SU-DHL-6 (cell line): Measurements from ENCODE around the gene KIF3B.
"Not testable (repeated sequence)": the region's sequence is repeated elsewhere in the genome, so short reads cannot be mapped to it uniquely, and the experiment has no call there.

Source experiments
- H2AFZ ChIP-seq: fragments of 200-600 bp; sonication (generic); 2 replicates; pipeline ENCODE4 v1.6.1; 2014; ENCODE audit warnings: low read depth, mild to moderate bottlenecking, moderate library complexity, mixed read lengths, antibody characterized with exemption, low read length; ENCODE audit not compliant: severe bottlenecking
- H3F3A ChIP-seq: fragments of 200-600 bp; shearing (Covaris generic); 2 replicates; pipeline ENCODE4 v1.6.0; 2016; ENCODE audit warnings: antibody characterized with exemption, mild to moderate bottlenecking; ENCODE audit not compliant: insufficient read depth
- H3K27ac ChIP-seq: fragments of 200-600 bp; sonication (generic); 2 replicates; pipeline ENCODE4 v1.5.1; 2016; ENCODE audit warnings: low read depth, mild to moderate bottlenecking, low read length, moderate library complexity, mixed read lengths
- H3K27me3 ChIP-seq: fragments of 200-600 bp; sonication (generic), shearing (Covaris generic); 2 replicates; pipeline ENCODE4 v1.6.0; 2014; ENCODE audit warnings: mild to moderate bottlenecking, low read length
- H3K36me3 ChIP-seq: fragments of 200-600 bp; sonication (generic); 2 replicates; pipeline ENCODE4 v1.6.1; 2014; ENCODE audit warnings: mild to moderate bottlenecking, low read length, mixed read lengths
- H3K4me2 ChIP-seq: fragments of 300-600, 200-600 bp; shearing (Covaris generic), sonication (generic); 2 replicates; pipeline ENCODE4 v1.6.0; 2014; ENCODE audit warnings: low read length, low read depth, mild to moderate bottlenecking; ENCODE audit not compliant: poor library complexity, severe bottlenecking
- H3K4me3 ChIP-seq: fragments of 200-600 bp; sonication (generic); 2 replicates; pipeline ENCODE4 v1.5.1; 2014; ENCODE audit warnings: antibody characterized with exemption, low read length, mild to moderate bottlenecking, mixed read lengths; ENCODE audit not compliant: insufficient read depth, poor library complexity, severe bottlenecking
- H3K79me2 ChIP-seq: fragments of 200-600 bp; sonication (generic); 2 replicates; pipeline ENCODE4 v1.6.1; 2014; ENCODE audit warnings: mild to moderate bottlenecking, low read length, moderate library complexity; ENCODE audit not compliant: insufficient read depth
- H3K9ac ChIP-seq: fragments of 200-600 bp; sonication (generic); 2 replicates; pipeline ENCODE4 v1.7.0; 2014; ENCODE audit warnings: mild to moderate bottlenecking, low read length
- H3K9me2 ChIP-seq: fragments of 200-600 bp; sonication (generic); replicated peaks from 2 replicates; pipeline ENCODE4 v1.6.1; 2014; ENCODE audit warnings: low read length; ENCODE audit not compliant: insufficient read depth
- H3K9me3 ChIP-seq: fragments of 200-600 bp; sonication (generic); 2 replicates; pipeline ENCODE4 v1.6.1; 2014; ENCODE audit warnings: low read length, mixed read lengths; ENCODE audit not compliant: insufficient read depth
- H4K20me1 ChIP-seq: fragments of 200-600 bp; sonication (generic); 2 replicates; pipeline ENCODE4 v1.6.1; 2014; ENCODE audit warnings: low read depth, mild to moderate bottlenecking, antibody characterized with exemption, low read length, moderate library complexity, mixed read lengths
- EZH2phosphoT487 ChIP-seq: fragments of 200-600 bp; sonication (generic), shearing (Covaris generic); conservative IDR thresholded peaks from 2 replicates; pipeline ENCODE4 v1.6.1; 2018; ENCODE audit warnings: mild to moderate bottlenecking, antibody characterized with exemption, low read length, moderate library complexity, mixed read lengths
- TF ChIP-seq, protein P1 (sequence below): fragments of 200-600 bp; sonication (generic); IDR thresholded peaks from one replicate; pipeline ENCODE4 v1.5.1; 2017; ENCODE audit warnings: antibody characterized with exemption, mild to moderate bottlenecking, low read length, moderate library complexity; ENCODE audit not compliant: insufficient read depth, poor library complexity, severe bottlenecking

Gene KIF3B

DNA sequence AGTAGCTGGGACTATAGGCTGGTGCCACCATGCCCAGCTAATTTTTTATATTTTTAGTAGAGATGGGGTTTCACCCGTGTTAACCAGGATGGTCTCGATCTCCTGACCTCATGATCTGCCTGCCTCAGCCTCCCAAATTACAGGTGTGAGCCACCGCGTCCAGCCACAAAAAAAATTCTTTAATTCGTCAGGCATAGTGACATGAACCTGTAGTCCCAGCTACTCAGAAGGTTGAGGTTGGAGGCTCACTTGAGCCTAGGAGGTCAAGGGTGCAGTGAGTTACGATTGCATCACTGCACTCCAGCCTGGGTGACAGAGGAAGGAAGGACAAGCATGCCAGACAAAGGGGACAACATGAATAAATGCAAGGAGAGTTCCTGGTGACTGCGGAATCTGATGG, 61.2 kb downstream of the KIF3B start:
- Histone ChIP-seq H3F3A (no peaks in the 10 kb centered on the region), H3K36me3 (no peaks in the 10 kb centered on the region), H3K27ac (no peak overlapping the region), H3K79me2 (no peaks in the 10 kb centered on the region), H3K9me3 (no peaks in the 10 kb centered on the region), H3K4me2 (no peak overlapping the region), H3K27me3 (no peaks in the 10 kb centered on the region), H3K4me3 (no peak overlapping the region), H2AFZ (no peak overlapping the region), H3K9ac (no peak overlapping the region), H4K20me1 (no peaks in the 10 kb centered on the region), H3K9me2 (no peaks in the 10 kb centered on the region)
- TF ChIP-seq, protein P1, sequence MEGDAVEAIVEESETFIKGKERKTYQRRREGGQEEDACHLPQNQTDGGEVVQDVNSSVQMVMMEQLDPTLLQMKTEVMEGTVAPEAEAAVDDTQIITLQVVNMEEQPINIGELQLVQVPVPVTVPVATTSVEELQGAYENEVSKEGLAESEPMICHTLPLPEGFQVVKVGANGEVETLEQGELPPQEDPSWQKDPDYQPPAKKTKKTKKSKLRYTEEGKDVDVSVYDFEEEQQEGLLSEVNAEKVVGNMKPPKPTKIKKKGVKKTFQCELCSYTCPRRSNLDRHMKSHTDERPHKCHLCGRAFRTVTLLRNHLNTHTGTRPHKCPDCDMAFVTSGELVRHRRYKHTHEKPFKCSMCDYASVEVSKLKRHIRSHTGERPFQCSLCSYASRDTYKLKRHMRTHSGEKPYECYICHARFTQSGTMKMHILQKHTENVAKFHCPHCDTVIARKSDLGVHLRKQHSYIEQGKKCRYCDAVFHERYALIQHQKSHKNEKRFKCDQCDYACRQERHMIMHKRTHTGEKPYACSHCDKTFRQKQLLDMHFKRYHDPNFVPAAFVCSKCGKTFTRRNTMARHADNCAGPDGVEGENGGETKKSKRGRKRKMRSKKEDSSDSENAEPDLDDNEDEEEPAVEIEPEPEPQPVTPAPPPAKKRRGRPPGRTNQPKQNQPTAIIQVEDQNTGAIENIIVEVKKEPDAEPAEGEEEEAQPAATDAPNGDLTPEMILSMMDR, result no peak
- no peak for TF ChIP-seq EZH2phosphoT487

DNA sequence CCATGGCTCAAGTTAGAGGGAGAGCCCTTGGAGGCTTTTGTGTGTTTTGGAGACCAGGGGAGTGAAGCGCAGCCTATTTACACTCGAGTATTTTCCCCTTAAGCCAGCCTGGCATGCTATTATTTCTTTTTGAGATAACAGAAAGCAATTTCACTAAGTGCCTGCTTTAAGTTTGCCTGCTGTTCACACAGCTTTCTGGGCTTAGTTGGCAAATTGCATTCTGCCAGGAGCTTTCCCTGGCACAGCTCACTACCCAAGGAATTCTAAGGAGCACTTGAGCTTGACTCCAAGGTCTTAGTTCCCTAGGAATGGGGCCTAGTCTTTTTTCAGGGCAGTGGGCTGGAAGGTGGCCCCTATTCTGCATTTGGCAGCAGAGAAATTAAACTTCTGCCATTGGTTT, 61.7 kb downstream of the KIF3B start:
- no peak overlapping the region for H3K27ac ChIP-seq
- H3K9me3 ChIP-seq, result no peaks in the 10 kb centered on the region

DNA sequence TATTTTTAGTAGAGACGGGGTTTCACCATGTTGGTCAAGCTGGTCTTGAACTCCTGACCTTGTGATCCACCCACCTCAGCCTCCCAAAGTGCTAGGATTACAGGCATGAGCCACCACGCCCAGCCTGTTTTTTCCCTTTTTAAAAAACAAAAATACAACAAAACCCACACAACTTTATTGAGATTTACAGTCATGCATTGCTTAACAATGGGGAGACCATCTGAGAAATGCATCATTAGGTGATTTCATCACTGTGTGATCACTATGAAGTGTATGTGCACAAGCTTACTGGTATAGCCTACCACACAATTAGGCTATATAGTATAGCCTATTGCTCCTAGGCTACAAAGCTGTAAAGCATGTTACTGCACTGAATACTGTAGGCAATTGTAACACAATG, 63.6 kb downstream of the KIF3B start:
- H3K79me2 ChIP-seq, H3K9ac ChIP-seq, H2AFZ ChIP-seq, H3K27ac ChIP-seq, H3K4me3 ChIP-seq, H3K27me3 ChIP-seq, H3K4me2 ChIP-seq, H3K9me2 ChIP-seq, H4K20me1 ChIP-seq, H3F3A ChIP-seq, H3K36me3 ChIP-seq, H3K9me3 ChIP-seq: not testable (repeated sequence)

More for the DNA sequence above, 61.7 kb downstream of the KIF3B start:
- Histone ChIP-seq H3K36me3 (no peaks in the 10 kb centered on the region), H3F3A (no peaks in the 10 kb centered on the region), H3K4me3 (no peak overlapping the region), H3K79me2 (no peaks in the 10 kb centered on the region), H2AFZ (no peak overlapping the region), H3K9me2 (no peaks in the 10 kb centered on the region), H4K20me1 (no peaks in the 10 kb centered on the region), H3K27me3 (no peaks in the 10 kb centered on the region), H3K4me2 (no peak overlapping the region), H3K9ac (no peak overlapping the region)
- TF ChIP-seq EZH2phosphoT487, result no peak
- TF ChIP-seq, protein P1, result no peak

DNA sequence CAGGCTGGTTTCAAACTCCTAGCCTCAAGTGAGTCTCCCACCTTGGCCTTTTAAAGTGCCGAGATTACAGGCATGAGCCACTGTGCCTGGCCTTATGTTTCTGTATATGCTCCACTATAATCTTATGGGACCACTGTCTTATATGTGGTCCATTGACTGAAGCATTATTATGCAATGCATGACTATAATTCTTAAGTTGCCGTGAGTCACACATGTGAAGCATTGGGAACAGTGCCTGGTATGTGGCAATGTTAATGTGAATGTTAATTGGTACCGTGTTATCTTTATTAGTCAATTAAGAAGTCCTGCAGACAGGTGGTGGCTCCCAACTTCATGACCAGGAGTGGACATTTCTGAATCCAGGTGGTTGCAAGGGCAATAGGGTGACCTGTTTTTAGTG, 66.0 kb downstream of the KIF3B start:
- H4K20me1 ChIP-seq, result no peaks in the 10 kb centered on the region
- H3K36me3 ChIP-seq, result no peaks in the 10 kb centered on the region
- no peak overlapping the region for H3K4me3 ChIP-seq
- no peak for TF ChIP-seq EZH2phosphoT487
- TF ChIP-seq, protein P1, result no peak
- H3K79me2 ChIP-seq, result no peaks in the 10 kb centered on the region
- no peak overlapping the region for H3K27ac ChIP-seq
- H3K9me3 ChIP-seq, result no peaks in the 10 kb centered on the region
- no peaks in the 10 kb centered on the region for H3K27me3 ChIP-seq
- no peak overlapping the region for H2AFZ ChIP-seq
- peaks cover 5% of the 10 kb centered on the region for H3F3A ChIP-seq
- H3K9ac ChIP-seq, result no peak overlapping the region
- no peak overlapping the region for H3K4me2 ChIP-seq
- H3K9me2 ChIP-seq, result no peaks in the 10 kb centered on the region
